HG02970 (cell line): Measurements from ENCODE around the gene GABRD.

Source experiments
- ATAC-seq: cut with Tn5 transposase; IDR thresholded peaks from one replicate; pipeline ENCODE4 v1.9.1; 2021; ENCODE audit warnings: mild to moderate bottlenecking, moderate library complexity, moderate number of reproducible peaks; ENCODE audit not compliant: unreplicated experiment, low FRiP score

The GABRD gene

DNA sequence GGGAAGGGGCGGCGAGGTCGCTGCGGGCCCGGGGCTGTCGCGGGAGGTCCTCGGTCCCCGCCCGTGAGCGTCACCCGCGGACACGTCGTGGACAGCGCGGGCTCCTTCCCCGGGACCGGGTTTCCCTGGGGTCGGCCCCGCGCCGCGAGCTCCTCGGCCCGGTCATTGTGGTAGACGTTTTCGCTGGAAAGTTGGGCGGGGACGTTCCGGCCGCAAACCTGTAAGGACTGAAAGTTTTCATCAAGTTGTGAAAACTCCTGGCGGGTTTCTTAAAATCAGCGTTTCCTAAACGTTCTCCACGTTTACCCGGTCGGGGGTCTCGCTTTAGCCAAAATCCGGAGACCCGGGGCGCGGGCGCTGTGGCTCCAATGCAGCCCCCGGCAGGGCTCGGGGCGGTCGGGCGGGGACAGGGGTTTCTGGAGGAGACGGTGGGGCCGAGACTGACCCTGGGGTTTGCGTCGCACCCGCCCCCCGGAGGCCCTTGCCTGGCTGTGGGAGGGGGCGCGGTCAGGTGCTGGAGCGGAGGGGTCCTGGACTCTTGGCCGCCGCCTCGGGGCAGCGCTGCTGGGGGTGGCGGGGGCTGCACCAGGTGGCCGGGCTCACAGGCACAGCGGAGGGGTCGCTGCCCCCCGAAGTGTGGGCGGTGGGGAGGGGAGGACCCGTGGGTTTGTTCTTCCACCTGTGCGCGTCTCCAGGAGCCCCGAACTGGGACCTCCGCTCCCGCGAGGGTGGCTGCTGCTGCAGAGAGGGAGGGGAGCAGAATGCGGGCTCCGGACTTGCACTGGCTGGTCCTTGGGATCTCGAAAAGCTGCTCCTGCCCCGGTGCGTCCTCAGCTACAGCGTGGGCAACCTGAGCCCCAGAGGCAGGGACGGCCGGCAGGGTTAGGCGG lies 31.9 kb downstream of the GABRD start:
- ATAC-seq: no peak

- ATAC-seq: no peak
These were observed 33.0 kb downstream of the GABRD start for GRCh38 chr1:2052054-2052679.

- no peak for ATAC-seq
These were observed 33.6 kb downstream of the GABRD start for GRCh38 chr1:2052756-2053155.

DNA sequence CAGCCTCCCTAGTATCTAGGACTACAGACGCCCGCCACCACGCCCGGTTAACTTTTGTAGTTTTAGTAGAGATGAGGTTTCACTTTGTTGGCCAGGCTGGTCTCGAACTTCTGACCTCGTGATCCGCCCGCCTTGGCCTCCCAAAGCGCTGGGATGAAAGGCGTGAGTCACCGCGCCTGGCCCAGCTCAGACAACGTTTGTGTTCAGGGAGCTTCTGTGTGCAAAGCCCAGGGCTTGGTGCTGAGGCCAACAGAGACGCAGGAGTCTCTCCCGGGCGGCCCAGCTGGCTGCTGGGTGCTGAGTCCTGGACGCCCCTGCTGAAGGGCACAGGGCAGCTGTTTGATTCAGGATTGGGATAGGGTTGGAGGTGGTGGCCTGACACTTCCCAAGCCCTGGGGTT lies 34.1 kb downstream of the GABRD start:
- ATAC-seq: no peak

DNA sequence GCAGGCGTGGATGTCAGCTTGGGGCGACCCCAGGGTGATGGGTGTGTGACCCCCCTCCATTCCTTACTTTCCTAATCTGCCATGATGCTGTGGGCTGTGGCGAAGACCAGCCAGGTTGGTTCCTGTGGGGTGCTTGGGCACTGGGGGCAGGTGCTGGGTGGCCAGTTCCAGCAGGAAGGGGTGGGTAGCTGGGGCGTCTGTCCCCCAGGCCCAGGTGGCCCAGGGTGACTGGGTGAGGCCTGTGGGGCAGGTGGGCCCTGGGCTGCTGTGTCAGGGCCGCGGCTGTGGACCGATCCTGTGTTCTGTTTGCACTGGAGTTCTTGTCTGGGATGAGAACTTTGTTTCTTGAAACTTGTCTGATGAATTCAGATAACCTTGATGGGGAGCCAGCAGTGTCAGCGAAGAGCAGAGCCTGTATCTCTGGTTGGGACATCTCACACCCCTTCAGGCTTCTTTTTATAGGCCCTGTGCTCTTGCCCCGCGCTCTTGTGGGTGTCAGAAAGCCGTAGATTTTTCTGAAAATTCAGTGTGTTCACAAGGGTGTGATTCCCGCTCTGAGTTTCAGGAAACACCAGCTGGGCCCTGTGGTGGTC lies 34.7 kb downstream of the GABRD start:
- no peak for ATAC-seq

DNA sequence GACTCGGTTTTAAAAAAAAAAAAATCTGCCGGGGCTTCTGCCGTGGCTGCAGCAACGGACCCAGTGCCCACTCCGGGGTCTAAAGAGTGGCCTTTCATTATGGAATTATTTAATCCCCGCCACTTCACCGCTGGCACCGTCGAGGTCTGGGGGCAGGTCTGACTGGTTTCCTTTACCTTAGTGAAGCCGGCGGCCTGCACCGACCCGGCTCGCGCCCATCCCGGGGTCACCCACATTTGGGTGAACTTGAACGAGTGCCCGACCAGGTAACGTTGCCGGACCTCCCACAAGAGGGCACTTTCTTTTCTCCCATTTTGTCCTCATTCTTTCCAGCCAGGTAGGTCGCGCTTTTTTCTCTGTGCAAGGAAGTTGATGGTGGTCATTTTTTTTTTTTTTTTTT lies 35.4 kb downstream of the GABRD start:
- no peak for ATAC-seq

DNA sequence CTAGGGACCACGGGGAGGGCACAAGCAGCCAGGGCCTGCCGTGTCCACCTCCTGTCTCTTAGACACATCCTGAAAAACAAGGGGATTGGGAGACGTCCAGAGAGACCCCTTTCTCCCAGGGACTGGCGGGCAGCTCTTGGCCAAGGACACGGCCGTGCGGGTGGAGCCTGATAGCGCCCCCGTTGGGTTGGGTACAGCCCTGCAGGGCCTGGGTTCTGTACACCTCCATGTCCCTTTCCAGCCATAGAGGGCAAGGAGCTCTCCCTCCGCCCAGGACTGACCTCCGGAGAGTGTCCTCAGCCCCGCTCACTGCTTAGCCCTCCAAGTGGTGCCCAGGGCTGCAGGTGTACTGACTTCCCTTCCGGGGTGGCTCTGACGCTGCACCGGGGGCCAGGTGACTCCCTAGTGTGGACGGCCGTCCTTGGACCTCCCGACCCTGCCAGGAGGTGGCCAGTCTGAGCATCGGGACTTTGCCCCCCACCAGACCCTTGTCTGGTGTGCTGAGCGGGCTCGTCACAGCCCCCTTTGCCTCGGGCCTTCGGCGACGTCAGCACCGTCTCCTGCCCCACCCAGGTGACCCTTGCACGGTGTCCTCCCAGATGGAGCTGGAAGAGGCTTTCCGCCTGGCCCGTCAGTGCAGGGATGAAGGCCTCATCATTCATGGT lies 36.9 kb downstream of the GABRD start:
- ATAC-seq: no peak

- no peak for ATAC-seq
These were observed 37.9 kb downstream of the GABRD start for GRCh38 chr1:2056955-2057590.

- ATAC-seq: no peak
These were observed 40.3 kb downstream of the GABRD start for GRCh38 chr1:2059290-2059953.

- ATAC-seq: no peak
These were observed 40.9 kb downstream of the GABRD start for GRCh38 chr1:2060072-2060471.

DNA sequence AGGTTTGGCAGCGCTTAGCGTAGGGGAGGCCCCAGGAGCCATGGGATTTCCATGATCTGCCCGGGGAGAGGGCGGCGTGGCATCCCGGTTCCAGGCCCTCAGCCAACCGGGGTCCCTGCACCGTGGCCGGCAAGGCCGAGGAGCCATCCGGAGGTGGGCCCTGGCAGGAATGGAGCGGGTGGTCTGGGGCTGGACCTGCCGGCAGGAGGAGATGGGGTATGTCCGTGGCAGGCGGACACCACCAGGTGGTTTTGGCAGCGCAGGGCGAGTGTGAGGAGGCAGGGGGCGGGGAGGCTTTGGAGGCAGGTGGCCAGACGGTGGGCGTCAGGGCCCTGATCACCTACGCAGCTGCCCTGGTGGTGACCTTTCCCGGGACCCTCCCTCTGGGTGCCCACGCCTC lies 41.4 kb downstream of the GABRD start:
- ATAC-seq: no peak

DNA sequence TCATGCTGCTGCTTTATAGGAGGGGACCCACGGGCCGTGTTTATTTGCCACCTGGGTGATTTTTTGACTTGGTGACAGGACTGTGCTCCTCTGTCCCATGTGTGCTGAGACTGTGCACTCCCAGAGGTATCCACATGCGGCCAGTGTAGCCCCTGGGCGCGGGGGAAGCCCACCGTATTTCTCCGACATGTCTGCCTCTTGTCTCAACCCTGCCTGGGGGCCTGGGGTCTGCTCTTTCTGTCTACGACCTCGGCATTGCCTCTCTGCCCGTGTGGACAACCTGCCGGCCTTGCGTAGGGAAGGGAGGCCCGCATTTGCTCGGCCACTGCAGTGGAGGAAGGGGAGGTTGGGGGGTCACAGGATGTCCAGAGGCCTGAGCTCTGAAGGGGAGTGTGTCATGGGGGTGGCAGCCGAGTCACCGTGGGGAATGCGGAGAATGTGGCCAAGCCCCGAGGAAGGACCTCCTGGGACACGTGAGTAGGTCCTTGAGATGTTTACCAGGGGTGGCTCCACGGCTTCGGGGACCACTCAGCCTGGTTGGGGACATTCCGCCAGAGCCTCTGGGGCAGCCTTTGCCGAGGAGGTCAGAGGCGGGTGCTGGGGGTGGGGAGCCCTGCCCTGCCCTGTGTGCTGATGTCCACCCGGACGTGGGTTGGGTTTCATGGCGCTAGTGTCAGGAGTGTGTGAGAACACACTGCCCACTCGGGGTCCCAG lies 42.1 kb downstream of the GABRD start:
- no peak for ATAC-seq

- no peak for ATAC-seq
These were observed 46.6 kb downstream of the GABRD start for GRCh38 chr1:2065699-2066098.

DNA sequence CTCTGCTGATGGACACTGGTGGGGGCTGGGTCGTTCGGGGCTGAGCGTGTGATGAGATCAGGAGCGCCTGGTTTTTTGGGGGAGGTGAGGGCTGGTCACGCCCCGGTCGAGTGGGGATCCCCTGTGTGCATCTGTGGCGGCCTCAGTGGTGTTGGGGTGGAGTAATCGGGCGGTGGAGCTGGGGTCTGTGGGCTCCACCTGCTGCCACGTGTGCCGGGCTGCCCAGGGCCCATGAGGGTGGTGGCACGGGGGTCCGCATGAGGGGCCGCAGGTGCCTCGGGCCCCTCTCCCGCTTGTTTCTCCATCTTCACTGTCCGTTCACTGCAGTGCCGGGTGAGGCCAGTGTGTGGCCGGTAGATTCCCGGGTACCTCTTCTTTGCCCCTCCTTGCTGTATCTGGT lies 48.2 kb downstream of the GABRD start:
- ATAC-seq: no peak

DNA sequence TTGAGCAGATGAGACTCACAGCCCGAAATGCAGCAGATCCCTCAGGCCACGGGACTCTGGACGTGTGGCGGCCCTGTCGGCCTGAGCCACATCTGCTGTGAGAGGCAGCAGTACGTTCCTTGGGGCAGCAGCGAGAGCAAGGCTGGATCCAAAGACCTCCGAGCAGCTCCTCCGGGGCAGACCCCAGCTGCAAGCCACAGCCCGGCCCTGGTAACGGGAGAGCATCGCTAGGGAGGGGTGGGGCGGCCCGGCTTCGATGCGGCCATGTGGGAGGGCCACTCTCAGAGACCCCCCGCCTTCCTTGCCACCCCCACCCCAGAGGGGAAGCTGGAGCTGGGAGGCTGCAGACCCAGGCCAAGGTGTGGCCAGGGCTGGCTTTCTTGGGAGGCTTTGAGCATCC lies 48.8 kb downstream of the GABRD start:
- ATAC-seq: no peak

DNA sequence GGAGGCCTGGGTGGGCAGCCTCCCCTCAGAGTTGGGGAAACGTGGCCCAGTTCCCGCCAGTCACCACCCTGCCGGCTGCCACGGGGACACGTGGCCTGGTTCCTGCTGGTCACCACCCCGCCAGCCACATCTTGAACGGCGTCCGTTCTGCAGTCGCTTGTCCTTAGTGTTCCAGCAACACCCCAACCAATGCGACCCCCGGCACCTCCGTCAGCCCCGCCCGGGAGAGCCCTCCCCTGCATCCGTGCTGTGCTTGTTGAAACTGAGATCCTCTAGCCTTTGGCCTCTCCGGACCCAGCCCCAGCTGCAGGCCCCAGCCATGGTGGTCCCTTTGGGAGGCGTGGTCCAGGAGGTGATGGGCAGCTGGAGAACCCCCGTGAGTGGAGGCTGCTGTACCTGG lies 49.8 kb downstream of the GABRD start:
- no peak for ATAC-seq

DNA sequence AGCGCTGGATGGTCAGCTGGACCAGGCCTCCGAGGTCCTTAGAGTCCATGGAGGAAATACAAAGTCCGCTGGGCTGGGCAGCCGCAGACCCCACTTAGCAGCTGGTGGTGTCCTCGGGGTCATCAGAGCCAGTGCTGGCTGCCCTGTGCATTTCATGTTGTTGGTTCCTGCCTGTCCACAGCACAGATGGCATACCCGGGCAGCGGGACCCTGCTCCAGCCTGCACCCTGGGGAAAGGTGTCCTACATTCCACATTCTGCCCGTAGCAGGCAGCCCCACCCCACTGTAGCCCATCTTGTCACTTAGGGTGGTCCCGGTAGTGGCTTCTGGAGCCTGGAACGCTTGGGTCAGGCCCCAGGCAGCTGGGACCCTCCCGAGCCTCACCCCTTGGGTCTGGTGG lies 50.9 kb downstream of the GABRD start:
- ATAC-seq: no peak

GRCh38 chr1:2070800-2071530 lies 51.8 kb downstream of the GABRD start:
- ATAC-seq: no peak
